SKM-1 treated with dmso at 0.1 percent for 144 hours (cell line): ENCODE measurements around the gene SLC6A11.

Experiments
- DNase-seq: peaks from one replicate; lab custom pipeline; 2025; ENCODE audit not compliant: unreplicated experiment; lab: John Stamatoyannopoulos, UW

SLC6A11 gene

DNA sequence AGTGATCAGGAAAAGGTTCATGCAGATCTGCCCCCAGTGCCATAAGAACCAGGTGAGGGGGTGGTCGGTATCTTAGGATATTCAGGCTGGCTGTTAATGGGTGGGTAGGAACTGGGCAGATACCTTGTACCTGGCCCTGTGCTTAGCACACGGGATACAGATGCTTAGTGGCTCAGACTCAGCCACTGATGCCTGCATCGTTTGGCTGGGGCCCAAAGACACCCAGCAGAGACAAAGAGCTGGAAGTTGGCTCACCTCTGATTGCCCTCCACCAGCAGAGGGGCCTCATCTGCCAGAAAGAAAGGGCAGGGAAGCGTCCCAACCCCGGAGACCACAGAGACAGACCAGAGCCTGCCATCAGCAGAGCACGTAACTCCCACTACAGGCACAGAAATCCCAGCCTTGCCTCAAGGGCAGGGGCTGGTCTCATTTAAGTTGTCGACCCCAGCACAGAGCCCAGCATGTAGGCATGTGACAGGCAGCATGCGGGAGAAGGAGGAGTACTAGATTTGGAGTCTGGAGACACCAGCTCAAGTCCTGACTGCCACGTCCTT is 112.5 kb downstream of the SLC6A11 start:
- no peak for DNase-seq

DNA sequence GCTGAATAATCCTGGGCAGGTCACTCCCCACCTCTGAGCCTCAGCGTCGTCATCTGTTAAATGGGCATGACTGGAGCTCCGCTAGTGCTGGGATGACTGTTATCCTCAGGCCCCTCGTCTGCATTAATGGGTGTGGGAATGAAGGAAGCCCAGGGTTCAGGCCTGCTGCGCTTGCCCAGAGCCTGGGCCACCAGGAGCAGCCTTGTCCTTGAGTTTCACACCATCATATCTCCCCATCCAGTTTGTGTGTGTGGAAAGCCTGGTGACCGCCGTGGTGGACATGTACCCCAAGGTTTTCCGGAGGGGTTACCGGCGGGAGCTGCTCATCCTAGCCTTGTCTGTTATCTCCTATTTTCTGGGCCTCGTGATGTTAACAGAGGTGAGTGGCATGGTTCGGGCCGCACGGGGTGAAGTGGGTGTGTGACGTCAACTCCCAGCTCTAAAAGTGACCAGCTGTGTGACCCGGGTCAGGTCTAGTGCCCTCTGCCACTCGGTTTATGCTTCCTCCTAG is 113.0 kb downstream of the SLC6A11 start:
- DNase-seq, result no peak

DNA sequence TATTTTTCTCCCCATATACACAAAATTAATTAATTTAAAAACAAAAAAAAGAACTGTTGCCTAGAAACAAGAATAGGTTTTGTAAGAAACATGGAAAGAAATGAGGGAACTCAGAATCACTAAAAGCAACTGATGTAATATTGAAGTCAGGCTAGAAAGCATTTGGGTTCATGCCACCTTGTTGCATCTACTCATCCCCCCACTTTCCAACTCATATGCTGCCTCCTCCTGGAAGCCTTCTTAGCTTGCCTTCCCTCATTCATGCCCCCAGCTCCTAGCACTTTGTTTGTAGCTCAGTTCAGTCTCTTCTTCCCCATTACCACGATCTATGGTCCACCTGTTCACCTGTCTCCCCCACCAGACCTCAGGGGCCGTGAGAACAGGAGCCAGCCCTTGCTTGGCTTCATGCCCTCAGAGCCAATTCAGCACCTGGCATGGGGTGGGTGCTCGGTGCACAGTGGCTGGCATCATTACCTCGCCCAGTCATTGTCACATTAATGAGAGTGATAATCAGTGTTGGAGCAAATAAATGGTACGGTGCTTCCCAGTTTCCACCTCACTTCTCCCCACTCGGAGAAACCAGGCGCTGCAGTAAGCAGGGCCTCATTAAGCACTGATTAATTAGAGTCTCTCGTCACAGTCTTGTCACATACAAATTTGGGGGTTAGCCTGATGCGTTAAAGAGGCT is 114.1 kb downstream of the SLC6A11 start:
- DNase-seq, result no peak

DNA sequence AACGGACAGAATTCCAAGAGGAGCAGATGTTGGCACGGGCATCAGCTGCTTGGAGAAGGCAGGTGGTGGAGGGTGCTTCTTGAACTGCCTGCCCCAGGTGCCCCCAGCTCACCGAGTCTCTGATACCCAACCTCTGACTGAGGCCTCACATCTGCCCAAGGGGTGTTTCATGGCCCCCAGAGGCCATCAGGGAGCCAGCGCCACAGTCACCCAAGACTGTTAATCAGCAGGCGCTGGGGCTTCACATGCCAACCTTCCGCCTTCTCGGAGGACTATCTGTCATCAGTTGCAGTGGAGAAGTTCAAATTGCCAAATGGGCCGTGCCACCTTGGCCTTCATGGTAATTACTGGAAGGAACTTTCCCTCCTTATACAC is 114.6 kb downstream of the SLC6A11 start:
- no peak for DNase-seq

DNA sequence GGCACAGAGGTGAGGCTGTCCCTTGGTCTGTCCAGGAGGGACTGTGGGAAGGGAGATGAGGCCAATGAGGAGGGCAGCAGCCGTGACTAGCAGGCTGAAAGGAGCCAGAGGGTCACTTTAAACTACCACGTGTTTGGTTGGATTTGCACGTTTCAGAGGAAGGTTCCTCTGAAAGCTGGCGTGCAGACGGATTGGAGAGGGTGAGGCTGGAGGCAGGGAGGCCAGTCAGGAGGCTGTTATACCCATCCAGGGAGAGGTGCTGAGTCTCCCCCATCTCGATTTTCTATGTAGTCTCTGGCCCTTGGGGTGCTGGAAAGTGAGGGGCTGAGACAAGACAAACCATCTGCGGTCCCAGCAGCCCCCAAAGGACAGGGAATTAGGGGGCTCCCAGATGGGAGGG is 116.6 kb downstream of the SLC6A11 start:
- DNase-seq, result no peak

DNA sequence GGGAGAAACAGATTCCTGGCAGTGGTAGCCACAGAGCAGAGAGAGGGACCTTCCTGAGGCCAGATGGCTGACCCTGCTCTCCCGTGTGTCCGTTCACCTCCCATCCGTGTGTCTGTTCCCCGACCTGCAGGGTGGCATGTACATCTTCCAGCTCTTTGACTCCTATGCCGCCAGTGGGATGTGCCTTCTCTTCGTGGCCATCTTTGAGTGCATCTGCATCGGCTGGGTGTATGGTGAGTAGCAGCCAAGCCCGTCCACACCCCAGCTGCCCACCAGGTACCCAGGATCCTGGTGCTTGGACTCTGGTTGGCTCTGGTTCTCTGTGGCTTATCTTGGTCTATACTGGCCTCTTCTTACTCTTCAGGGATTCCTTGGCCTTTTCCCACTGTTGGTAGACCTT is 117.0 kb downstream of the SLC6A11 start:
- no peak for DNase-seq

DNA sequence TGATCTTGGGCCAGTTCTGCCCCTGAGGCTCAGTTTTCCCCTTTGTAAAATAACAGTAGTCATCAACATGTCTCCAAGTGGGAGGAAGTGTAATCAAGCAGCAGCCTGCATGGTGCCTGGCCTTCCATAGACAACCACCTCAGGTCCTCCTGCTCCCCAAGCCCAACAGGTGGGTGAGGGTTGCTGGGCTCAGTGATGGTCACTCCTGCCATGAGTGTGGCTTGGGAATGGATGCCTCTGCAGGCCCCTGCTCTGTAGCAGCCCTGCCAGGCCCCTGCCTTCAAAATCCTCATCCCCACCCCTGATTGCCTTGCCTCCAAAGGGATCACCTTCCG is 117.4 kb downstream of the SLC6A11 start:
- DNase-seq, result no peak

DNA sequence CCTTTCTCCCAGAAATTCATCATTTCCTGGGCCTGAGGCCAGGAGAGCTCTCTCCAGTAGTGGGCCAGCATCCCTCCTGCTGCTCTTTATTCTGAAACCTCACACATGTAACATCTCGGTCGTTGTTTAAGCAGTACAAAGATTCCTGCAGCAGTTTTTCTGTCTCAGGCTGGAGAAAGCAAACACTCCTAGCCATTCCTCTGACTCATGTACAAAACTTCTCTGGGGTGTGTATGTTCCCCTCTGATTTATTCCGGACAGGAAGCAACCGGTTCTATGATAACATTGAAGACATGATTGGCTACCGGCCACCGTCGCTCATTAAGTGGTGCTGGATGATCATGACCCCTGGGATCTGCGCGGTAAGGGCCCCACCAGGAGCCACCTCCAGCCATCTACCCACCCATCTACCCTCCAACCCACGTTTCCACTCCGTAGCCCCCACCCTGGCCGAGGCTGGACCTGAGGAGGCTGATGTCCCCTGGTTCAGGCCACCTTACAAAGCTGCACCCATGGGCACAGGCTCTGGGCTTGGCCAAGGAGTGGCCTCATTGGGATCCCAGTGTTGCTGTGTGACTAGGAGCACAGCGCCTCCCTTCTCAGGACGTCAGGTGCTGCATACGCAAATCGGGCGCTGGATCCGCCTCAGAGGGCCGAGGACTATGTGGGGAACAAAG is 117.9 kb downstream of the SLC6A11 start:
- DNase-seq, result no peak

DNA sequence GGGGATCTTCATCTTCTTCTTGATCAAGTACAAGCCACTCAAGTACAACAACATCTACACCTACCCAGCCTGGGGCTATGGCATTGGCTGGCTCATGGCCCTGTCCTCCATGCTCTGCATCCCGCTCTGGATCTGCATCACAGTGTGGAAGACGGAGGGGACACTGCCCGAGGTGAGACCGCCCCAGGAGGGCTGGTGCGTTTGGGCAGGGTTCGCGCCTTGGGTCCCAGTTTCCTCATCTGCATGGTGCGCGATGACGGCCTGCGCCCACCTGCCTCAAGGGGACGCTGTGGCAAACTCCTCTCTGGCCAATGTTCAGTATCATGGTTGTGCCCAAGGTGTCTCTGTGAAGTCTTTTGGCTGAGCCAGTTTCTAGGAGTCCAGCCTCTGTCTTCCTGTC is 119.0 kb downstream of the SLC6A11 start:
- DNase-seq, result no peak

DNA sequence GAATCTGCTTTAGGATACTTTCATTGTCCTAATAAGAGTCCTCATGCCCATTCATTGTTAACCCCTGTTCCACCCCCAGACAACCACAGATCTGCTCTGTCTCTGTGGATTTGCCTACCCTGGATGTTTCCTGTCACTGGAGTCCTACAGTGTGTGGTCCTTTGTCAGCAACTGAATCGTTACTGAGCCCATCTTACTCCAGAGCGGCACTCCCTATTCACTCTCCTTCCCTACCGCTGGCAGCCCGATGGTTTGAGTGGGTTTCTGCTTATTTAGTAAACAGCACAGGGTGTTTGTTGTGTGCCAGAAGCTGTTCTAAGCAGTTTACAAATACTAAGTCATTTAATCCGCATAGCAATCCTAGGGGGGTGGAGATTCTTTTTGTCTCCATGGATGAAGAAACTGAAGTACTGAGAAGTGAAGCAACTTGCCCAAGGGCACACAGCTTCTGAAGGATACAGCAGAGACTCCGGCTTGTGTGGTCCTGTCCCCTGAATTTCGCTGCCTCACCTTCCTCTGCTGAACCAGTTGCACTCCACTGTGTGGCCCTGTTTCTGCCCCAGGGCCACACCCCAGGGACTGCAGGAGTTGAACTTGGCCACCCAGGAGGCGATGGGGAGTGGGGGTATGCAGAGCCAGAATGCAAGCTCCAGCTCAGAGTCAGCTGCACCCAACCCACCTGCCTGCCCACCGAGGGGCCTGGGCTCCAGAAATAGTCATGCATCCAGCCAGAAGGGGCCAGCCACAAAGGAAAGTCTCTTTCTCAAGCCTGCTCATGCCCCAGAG is 120.0 kb downstream of the SLC6A11 start:
- DNase-seq, result no peak

DNA sequence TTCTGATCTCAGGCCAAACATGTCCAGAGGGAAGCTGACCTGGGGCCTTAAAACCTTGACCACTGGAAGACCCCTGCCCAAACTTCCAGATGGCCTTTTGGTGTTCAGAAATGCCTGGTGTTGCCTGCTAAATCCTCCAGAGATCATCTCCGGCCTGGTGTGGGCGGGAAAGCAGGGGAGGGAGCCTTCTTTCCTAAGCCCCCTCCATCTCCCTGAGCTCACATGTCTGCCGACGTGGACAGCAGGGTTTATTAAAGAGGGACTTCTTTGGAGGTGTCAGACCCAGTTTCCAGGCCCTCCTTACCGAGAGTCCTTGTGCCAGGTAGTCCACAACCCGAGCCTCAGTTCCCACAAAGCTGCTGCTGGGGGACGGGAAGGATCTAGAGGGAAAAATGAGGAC is 120.7 kb downstream of the SLC6A11 start:
- no peak for DNase-seq

DNA sequence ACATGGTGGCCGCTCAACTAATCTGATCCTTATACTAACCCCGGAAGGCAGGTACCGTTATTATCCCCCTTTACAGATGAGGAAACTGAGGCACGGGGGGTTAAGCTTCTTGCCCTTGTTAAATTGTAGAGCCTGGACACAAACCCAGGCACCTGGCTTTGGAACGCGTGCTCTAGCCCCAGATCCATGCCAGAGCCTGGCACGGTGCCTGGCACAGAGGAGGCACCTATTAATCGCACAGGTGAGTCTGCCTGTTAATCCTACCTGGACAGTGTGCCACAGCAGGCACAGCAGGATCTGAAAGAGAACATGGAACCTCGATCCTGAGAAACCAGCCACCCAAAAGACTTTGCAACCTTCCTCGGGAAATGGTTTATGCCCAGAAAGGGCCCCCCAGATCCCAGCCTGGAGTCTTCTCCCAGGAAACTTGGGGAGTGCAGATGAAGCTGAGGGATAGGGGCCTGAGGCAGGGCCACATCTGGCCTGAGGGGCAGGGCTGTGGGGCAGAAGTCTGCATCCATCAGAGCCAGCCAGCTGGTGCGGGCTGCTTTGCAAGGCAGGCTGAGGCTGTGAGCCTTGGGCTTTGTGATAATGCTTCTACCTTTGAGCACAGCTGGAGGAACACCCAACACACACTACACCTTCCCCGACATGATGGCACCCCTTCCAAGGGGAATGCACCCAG is 121.3 kb downstream of the SLC6A11 start:
- DNase-seq, result no peak

DNA sequence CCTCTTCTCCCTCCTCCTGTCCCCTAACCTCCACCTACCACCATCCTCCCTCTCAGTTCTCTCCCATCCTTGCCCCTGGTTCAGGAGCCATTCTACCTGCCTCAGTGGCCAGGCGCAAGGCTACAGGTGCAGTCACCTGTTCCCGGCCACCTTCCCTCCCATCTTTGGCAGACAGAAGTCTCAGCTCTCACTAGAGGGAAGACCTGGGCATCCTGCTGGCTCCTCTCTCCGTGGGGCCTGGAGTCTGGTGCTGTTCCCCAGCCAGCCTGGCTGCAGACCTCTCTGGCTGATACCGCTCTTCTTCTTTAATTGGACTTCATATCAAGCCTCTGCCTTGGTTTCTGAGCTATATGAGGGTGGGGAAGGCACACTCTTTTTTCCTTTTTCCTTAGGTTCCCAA is 123.5 kb downstream of the SLC6A11 start:
- DNase-seq, result no peak

DNA sequence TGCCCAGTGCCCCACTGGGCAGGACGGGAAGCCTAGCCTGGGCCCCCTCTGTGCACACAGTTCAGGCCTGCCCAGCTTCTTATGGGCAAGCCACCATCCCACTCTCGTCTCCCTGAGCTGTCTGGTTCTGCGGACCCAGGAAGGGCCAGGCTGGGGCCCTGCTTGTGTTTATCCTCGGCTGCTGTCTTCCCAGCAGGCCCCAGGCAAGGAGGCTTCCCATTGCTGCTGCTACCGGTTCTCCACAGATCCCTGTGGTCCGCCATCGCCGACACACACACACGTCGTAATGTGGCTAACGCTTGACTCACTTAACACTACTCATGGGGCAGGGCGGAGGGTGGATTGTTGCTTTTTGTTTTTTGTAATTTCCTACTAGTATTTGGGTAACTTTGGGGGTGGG is 124.1 kb downstream of the SLC6A11 start:
- no peak for DNase-seq

DNA sequence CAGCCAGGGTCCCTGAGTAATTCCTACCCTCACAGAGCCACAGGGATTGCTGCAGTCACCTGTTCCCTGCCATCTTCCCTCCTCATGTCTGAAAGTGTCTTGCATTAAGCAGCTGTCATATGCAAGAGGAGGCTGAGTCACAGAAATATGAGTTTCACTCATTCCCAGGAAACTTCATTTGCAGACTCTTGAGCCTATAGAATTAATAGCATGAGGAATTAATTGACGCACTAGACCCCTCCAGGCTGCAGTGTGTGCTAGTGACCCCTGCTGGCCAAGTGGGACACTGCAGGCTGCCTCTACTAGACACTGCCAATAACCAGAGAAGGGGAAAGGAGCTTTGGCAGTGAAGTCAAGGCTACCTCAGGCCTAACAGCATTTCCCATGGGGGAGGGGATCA is 125.9 kb downstream of the SLC6A11 start:
- DNase-seq, result no peak

DNA sequence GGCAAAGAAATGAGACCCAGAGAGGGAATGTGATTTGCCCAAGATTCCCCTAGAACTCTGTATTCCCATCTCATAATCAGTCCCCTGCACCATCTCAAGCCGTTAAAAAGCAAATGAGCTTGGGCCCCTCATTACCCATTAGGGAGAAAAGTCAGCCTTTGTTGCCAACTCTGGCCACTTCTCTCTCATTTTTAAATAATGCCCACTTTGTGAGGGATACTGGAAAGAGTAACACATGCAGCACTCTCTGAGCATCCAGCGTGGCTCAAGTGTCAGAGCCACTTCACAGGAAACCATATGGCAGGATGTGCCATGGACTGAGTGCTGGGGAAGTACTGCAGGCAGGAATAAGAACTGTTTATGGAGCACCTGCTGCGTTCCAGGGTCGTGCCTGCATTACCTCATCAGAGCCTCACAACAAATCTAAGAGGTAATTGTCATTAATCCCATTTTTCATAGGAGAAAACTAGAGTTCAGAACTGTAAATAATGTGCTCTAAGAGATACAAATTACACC is 126.7 kb downstream of the SLC6A11 start:
- no peak for DNase-seq

DNA sequence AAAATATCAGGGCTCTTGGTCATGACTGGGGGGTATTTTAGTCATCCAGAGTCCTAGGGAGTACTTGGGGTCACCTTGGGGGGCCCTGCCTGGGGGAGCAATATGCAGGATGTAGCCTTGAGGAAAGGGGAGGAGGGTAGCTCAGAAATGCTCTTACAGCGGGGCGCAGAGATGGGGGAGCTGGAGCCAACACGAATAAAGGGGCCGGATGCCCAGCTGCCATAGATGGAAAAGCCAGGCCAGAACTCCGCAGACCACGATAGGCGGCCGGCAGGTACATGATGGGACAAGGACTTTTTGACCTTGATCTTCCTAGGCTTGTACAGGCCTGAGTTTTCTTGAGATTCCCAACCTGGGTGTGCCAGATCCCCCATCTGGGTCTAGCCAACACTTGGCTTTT is 128.8 kb downstream of the SLC6A11 start:
- no peak for DNase-seq

DNA sequence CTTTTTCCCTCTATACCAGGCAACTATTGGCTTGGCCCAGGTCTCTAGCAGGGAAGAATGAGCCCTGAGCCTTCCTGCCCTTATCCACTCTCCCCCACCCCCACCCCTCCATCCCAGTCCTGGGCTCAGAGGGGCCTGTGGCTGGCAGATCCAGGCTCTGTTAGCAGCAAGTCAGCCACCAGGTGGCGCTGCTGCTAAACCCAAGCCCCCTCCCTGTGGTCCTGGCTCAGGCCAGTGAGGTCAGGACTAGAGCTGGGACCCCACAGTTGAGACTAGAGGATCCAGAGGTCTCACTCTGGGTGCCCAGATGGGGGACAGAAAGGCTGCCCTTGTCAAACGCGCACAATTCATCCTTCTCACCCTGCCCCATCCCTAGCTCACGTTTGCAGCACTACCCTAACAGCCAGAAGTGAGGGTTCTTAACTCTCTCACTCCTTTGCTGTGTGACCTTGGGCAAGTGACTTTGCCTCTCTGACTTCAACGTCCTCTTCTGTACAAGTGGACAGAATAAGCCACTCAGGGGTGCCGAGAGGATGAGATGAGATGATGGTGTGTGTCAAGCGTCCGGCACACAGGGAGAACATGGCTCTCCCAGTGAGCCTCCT is 129.8 kb downstream of the SLC6A11 start:
- no peak for DNase-seq

DNA sequence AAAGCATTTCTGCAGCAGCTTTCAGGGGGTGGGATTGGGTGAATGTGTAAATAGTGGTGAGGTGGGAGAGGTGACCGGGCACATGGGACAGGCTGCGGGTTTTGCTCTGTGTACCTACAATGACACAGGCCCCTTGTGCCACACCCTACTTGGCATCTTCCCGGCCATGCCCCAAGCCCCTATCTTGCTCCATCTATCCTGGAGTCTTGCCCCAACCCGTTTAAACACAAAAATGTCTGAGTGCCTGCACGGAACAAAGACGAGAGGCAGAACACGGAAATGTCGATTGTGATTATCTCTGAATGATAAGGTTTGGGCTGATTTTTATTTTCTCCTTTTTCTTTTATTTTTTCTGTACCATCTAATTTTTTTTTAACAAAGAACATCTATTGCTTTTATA is 130.5 kb downstream of the SLC6A11 start:
- DNase-seq, result no peak

DNA sequence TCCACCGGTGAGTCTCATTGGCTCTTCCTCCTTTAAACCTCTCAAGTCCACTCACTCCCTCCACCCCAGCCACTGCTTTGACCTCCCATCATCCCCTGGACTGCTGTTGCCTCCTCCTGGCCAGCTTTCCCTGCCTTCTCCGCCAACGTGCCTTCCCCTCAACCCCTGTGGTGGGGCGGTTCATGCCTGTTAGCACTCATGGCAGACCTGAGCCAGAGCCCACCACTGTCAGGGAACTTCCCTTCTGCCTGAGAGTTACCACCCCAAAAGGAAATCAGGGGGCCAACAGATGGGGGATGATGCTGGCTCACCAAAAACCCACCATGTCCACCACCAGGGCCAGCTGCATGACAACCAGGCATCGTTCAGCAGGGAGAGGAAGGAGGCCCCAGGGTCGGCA is 132.3 kb downstream of the SLC6A11 start:
- no peak for DNase-seq

DNA sequence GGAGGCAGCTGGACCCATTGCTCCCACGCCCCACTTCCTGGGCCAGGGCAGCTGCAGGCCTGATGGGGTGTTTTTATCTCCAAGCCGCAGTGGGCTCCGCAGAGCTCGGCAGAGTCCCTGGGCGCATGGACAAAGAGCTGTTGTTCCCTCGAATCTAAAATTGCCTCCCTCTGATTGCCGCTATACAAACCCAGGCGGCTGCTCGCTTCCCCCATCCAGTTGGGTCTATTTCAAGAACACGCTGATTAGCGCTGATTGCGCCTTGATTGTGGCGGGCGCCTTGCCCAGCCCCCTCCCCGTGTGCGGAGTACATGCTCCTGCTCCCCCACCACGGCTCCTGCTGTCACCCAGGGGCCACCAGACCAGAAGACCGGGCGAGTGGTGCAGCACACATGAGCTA is 133.2 kb downstream of the SLC6A11 start:
- DNase-seq, result no peak
